Thymus (tissue), 11 donors: ENCODE data around the gene SWT1. TPM values are rescaled to one million over a fixed set of nuclear protein-coding genes. Genes with fewer than 3 reads are reported as not detected.

Experiments used
- DNase-seq, 9 donors: peaks; one replicate each; pipeline ENCODE4 v3.0.0-alpha.2; 2013; ENCODE audit warnings: low spot score in 9 of 9, low read depth in 6 of 9, missing footprints in 1 of 9
- H3K27ac ChIP-seq, 2 donors: one replicate each; pipeline ENCODE4 v1.5.1; 2013; ENCODE audit warnings: control low read depth in 1 of 2, low read depth in 1 of 2, low read length in 1 of 2, mild to moderate bottlenecking in 1 of 2, moderate library complexity in 1 of 2
- H3K27me3 ChIP-seq, 2 donors: one replicate each; pipeline ENCODE4 v1.5.1; 2013; ENCODE audit warnings: low read length in 1 of 2; ENCODE audit not compliant: control insufficient read depth in 2 of 2, insufficient read depth in 1 of 2
- H3K36me3 ChIP-seq, 2 donors: one replicate each; pipeline ENCODE4 v1.5.1; 2013; ENCODE audit warnings: low read length in 1 of 2, mild to moderate bottlenecking in 1 of 2, moderate library complexity in 1 of 2; ENCODE audit not compliant: control insufficient read depth in 2 of 2, insufficient read depth in 2 of 2
- H3K4me1 ChIP-seq, 2 donors: one replicate each; pipeline ENCODE4 v1.5.1; 2013; ENCODE audit warnings: low read length in 2 of 2; ENCODE audit not compliant: control insufficient read depth in 2 of 2, insufficient read depth in 2 of 2
- H3K4me3 ChIP-seq, 2 donors: one replicate each; pipeline ENCODE4 v1.5.1; 2013; ENCODE audit warnings: low read length in 2 of 2, control low read depth in 1 of 2, mild to moderate bottlenecking in 1 of 2
- H3K9me3 ChIP-seq, 2 donors: one replicate each; pipeline ENCODE4 v1.5.1; 2013; ENCODE audit warnings: low read length in 1 of 2, mild to moderate bottlenecking in 1 of 2; ENCODE audit not compliant: control insufficient read depth in 2 of 2, insufficient read depth in 1 of 2
- WGBS: extraction: QIAGEN DNeasy Blood & Tissue Kit; methylation state at CpG from one replicate; pipeline ENCODE4 v1.1.7; 2013; 5-methylcytosine and 5-hydroxymethylcytosine counted together
- polyA plus RNA-seq: library from polyadenylated mRNA; stranded (reverse); fragments of 200-250 nt; gene quantifications from one replicate; pipeline ENCODE4 v1.2.3, GENCODE V29; 2013
- total RNA-seq: library from RNA; stranded (reverse); fragments of 120-200 nt; gene quantifications from one replicate; pipeline ENCODE4 v1.2.4, GENCODE V29; 2013
- donor health status: healthy.

SWT1 gene
- total and polyA plus RNA-seq, 2 donors: 6.8 to 8.3 TPM

- H3K4me1 ChIP-seq: no peaks in the 10 kb centered on the region
- no peak overlapping the region for H3K4me3 ChIP-seq
- DNase-seq: no peak
- H3K27me3 ChIP-seq: no peaks in the 10 kb centered on the region
- no peak overlapping the region for H3K27ac ChIP-seq
- no peaks in the 10 kb centered on the region for H3K9me3 ChIP-seq
- 98% methylated on average over 1 of the region's 1 CpG for WGBS
- H3K36me3 ChIP-seq: peaks cover 12 to 66% of the 10 kb centered on the region in 2 donors
These were observed 137.1 kb downstream of the SWT1 start for GRCh38 chr1:185293967-185294542.

- H3K36me3 ChIP-seq: peaks cover 17 to 71% of the 10 kb centered on the region in 2 donors
- no peak overlapping the region for H3K4me3 ChIP-seq
- H3K27ac ChIP-seq: no peak overlapping the region
- H3K27me3 ChIP-seq: no peaks in the 10 kb centered on the region
- DNase-seq: no peak
- H3K9me3 ChIP-seq: no peaks in the 10 kb centered on the region
- H3K4me1 ChIP-seq: no peaks in the 10 kb centered on the region
These were observed 138.1 kb downstream of the SWT1 start for GRCh38 chr1:185295091-185295490.

GRCh38 chr1:185297982-185298381 lies 141.0 kb downstream of the SWT1 start:
- Histone ChIP-seq H3K4me3 (no peak overlapping the region), H3K9me3 (no peaks in the 10 kb centered on the region), H3K27ac (no peak overlapping the region), H3K27me3 (no peaks in the 10 kb centered on the region), H3K36me3 (peaks cover 28 to 88% of the 10 kb centered on the region in 2 donors), H3K4me1 (no peaks in the 10 kb centered on the region)
- 98% methylated on average over 2 of the region's 2 CpGs for WGBS
- no peak for DNase-seq

GRCh38 chr1:185300152-185300551 lies 143.2 kb downstream of the SWT1 start:
- no peaks in the 10 kb centered on the region for H3K9me3 ChIP-seq
- 98% methylated on average over 6 of the region's 6 CpGs for WGBS
- H3K36me3 ChIP-seq: peaks cover 31 to 89% of the 10 kb centered on the region in 2 donors

GRCh38 chr1:185305419-185305818 lies 148.5 kb downstream of the SWT1 start:
- Histone ChIP-seq H3K4me3 (no peak overlapping the region), H3K27ac (no peak overlapping the region), H3K9me3 (no peaks in the 10 kb centered on the region), H3K4me1 (no peaks in the 10 kb centered on the region), H3K36me3 (peaks cover 28 to 80% of the 10 kb centered on the region in 2 donors), H3K27me3 (no peaks in the 10 kb centered on the region)
- DNase-seq: no peak
- WGBS: 98% methylated on average over 3 of the region's 3 CpGs

More at GRCh38 chr1:185300152-185300551, 143.2 kb downstream of the SWT1 start:
- H3K27me3 ChIP-seq: no peaks in the 10 kb centered on the region
- DNase-seq: no peak
- no peak overlapping the region for H3K27ac ChIP-seq
- H3K4me1 ChIP-seq: no peaks in the 10 kb centered on the region
- H3K4me3 ChIP-seq: no peak overlapping the region

- Histone ChIP-seq H3K36me3 (peaks cover 26 to 77% of the 10 kb centered on the region in 2 donors), H3K9me3 (no peaks in the 10 kb centered on the region), H3K27ac (no peak overlapping the region), H3K4me3 (no peak overlapping the region), H3K27me3 (no peaks in the 10 kb centered on the region), H3K4me1 (peaks cover 0 to 3% of the 10 kb centered on the region in 2 donors)
- no peak for DNase-seq
- WGBS: 100% methylated on average over 1 of the region's 1 CpG
These were observed 151.2 kb downstream of the SWT1 start for GRCh38 chr1:185308126-185308525.

GRCh38 chr1:185309566-185309965 lies 152.6 kb downstream of the SWT1 start:
- H3K36me3 ChIP-seq: peaks cover 21 to 64% of the 10 kb centered on the region in 2 donors
- DNase-seq: no peak
- H3K27ac ChIP-seq: no peak overlapping the region
- no peaks in the 10 kb centered on the region for H3K27me3 ChIP-seq
- H3K9me3 ChIP-seq: no peaks in the 10 kb centered on the region
- peaks cover 6 to 8% of the 10 kb centered on the region in 2 donors for H3K4me1 ChIP-seq
- H3K4me3 ChIP-seq: no peak overlapping the region
- 74% methylated on average over 2 of the region's 2 CpGs for WGBS

- peaks cover 6 to 8% of the 10 kb centered on the region in 2 donors for H3K4me1 ChIP-seq
- no peaks in the 10 kb centered on the region for H3K27me3 ChIP-seq
- H3K4me3 ChIP-seq: no peak overlapping the region
- H3K36me3 ChIP-seq: peaks cover 12 to 45% of the 10 kb centered on the region in 2 donors
- H3K9me3 ChIP-seq: no peaks in the 10 kb centered on the region
- no peak overlapping the region for H3K27ac ChIP-seq
- DNase-seq: no peak
These were observed 154.7 kb downstream of the SWT1 start for GRCh38 chr1:185311589-185312225.

- peaks cover 7 to 8% of the 10 kb centered on the region in 2 donors for H3K4me1 ChIP-seq
- H3K36me3 ChIP-seq: peaks cover 12 to 36% of the 10 kb centered on the region in 2 donors
- no peak overlapping the region for H3K27ac ChIP-seq
- WGBS: 97% methylated on average over 4 of the region's 4 CpGs
- H3K27me3 ChIP-seq: no peaks in the 10 kb centered on the region
- no peak for DNase-seq
- H3K9me3 ChIP-seq: no peaks in the 10 kb centered on the region
- no peak overlapping the region for H3K4me3 ChIP-seq
These were observed 155.6 kb downstream of the SWT1 start for GRCh38 chr1:185312361-185313138.
